SK-N-SH (cell line): Measurements from ENCODE around the gene PAX3. TPM values are rescaled to one million over a fixed set of nuclear protein-coding genes. Genes with fewer than 3 reads are reported as not detected.

Experiments
- CTCF ChIA-PET: fragments of 300-600, 350-600 bp; formaldehyde crosslinking; extraction: SDS; loops from one replicate; lab custom pipeline; 2021; lab: Yijun Ruan, JAX
- POLR2A ChIA-PET: fragments of 350-600 bp; sonication (Branson Sonifier 250); formaldehyde crosslinking; extraction: SDS; loops from one replicate; lab custom pipeline; 2020; ENCODE audit warnings: antibody characterized with exemption, inconsistent platforms; lab: Yijun Ruan, JAX
- DNase-seq: peaks from one replicate; pipeline ENCODE4 v3.0.0; 2012
- H2AFZ ChIP-seq: fragments of 200-600 bp; sonication (generic); 2 replicates; pipeline ENCODE4 v1.8.1; 2016; ENCODE audit warnings: antibody characterized with exemption, mild to moderate bottlenecking, low read depth
- H3F3A ChIP-seq: fragments of 200-600 bp; sonication (generic); replicated peaks from 2 replicates; pipeline ENCODE3; 2016; ENCODE audit warnings: antibody characterized with exemption, mild to moderate bottlenecking; ENCODE audit not compliant: insufficient read depth
- H3K27ac ChIP-seq, 2 experiments: fragments of 200-500 bp in 1 of 2; fragments of 200-600 bp in 1 of 2; sonication (Bioruptor generic) in 1 of 2; sonication (generic), shearing (Covaris generic) in 1 of 2; 2 replicates each; pipeline versions ENCODE4 v1.5.1 to v1.6.1; 2014 to 2016; ENCODE audit warnings: low read depth in 2 of 2, inconsistent platforms in 1 of 2, low read length in 1 of 2, mild to moderate bottlenecking in 1 of 2, mixed read lengths in 1 of 2
- H3K27me3 ChIP-seq: fragments of 200-600 bp; sonication (generic), shearing (Covaris generic); 2 replicates; pipeline ENCODE4 v1.6.1; 2016; ENCODE audit warnings: mixed run types; ENCODE audit not compliant: insufficient read depth
- H3K36me3 ChIP-seq, 2 experiments: fragments of 200-500 bp in 1 of 2; fragments of 200-600 bp in 1 of 2; sonication (Bioruptor generic) in 1 of 2; sonication (generic) in 1 of 2; replicated peaks in 1 of 2; 2 replicates each; pipeline versions ENCODE3 to v1.5.1; 2014 to 2016; ENCODE audit warnings: low read length in 1 of 2, mild to moderate bottlenecking in 1 of 2; ENCODE audit not compliant: insufficient read depth in 2 of 2, control insufficient read depth in 1 of 2
- H3K4me1 ChIP-seq, 2 experiments: fragments of 200-500 bp in 1 of 2; fragments of 200-600 bp in 1 of 2; sonication (Bioruptor generic) in 1 of 2; sonication (generic), shearing (Covaris generic) in 1 of 2; 2 replicates each; pipeline versions ENCODE4 v1.5.1 to v1.6.1; 2014 to 2016; ENCODE audit warnings: low read depth in 1 of 2, low read length in 1 of 2, mixed run types in 1 of 2; ENCODE audit not compliant: insufficient read depth in 2 of 2, control insufficient read depth in 1 of 2
- H3K4me2 ChIP-seq: fragments of 200-600 bp; sonication (generic), shearing (Covaris generic); 2 replicates; pipeline ENCODE4 v1.6.1; 2017; ENCODE audit warnings: mixed run types
- H3K4me3 ChIP-seq, 2 experiments: fragments of 200-500 bp in 1 of 2; fragments of 200-600 bp in 1 of 2; sonication (Bioruptor generic) in 1 of 2; sonication (generic), shearing (Covaris generic) in 1 of 2; 2 replicates each; pipeline versions ENCODE4 v1.5.1 to v1.8.1; 2014 to 2016; ENCODE audit warnings: low read depth in 2 of 2, inconsistent platforms in 1 of 2, low read length in 1 of 2, mild to moderate bottlenecking in 1 of 2, mixed read lengths in 1 of 2, moderate library complexity in 1 of 2
- H3K79me2 ChIP-seq: fragments of 200-600 bp; sonication (generic); 2 replicates; pipeline ENCODE4 v1.8.1; 2017; ENCODE audit warnings: mild to moderate bottlenecking; ENCODE audit not compliant: insufficient read depth
- H3K9ac ChIP-seq: fragments of 200-600 bp; sonication (generic); 2 replicates; pipeline ENCODE4 v1.6.1; 2017; ENCODE audit warnings: mixed run types
- H3K9me2 ChIP-seq: fragments of 200-600 bp; sonication (generic); 2 replicates; pipeline ENCODE4 v1.6.1; 2017; ENCODE audit warnings: mixed run types
- H3K9me3 ChIP-seq: fragments of 200-600 bp; sonication (generic); 2 replicates; pipeline ENCODE4 v1.6.1; 2017; ENCODE audit warnings: mixed run types, mild to moderate bottlenecking, moderate library complexity
- H4K20me1 ChIP-seq: fragments of 200-600 bp; sonication (generic); 2 replicates; pipeline ENCODE4 v1.6.1; 2017; ENCODE audit warnings: mild to moderate bottlenecking, mixed run types; ENCODE audit not compliant: insufficient read depth
- CHD2 ChIP-seq: fragments of 150-350 bp; IDR thresholded peaks from 2 replicates; pipeline ENCODE4 v1.6.1; 2018; ENCODE audit warnings: low read length; ENCODE audit not compliant: partially characterized antibody
- CTCF ChIP-seq: fragments of 200-600 bp; sonication (generic); IDR thresholded peaks from 2 replicates; pipeline ENCODE4 v1.6.1; 2017; ENCODE audit warnings: antibody characterized with exemption, mild to moderate bottlenecking, moderate library complexity
- ELF1 ChIP-seq: IDR thresholded peaks from 2 replicates; pipeline ENCODE4 v1.4.0; 2012
- FOXM1 ChIP-seq: IDR thresholded peaks from 2 replicates; pipeline ENCODE4 v1.4.0; 2012; ENCODE audit warnings: low read depth, mild to moderate bottlenecking
- GATA2 ChIP-seq: sonication (generic); formaldehyde crosslinking; IDR thresholded peaks from 2 replicates; pipeline ENCODE4 v1.5.0; 2020; ENCODE audit warnings: mild to moderate bottlenecking, missing genetic modification reagents
- JUND ChIP-seq: IDR thresholded peaks from 2 replicates; pipeline ENCODE4 v1.4.0; 2012
- MEF2A ChIP-seq: IDR thresholded peaks from 2 replicates; pipeline ENCODE4 v1.4.0; 2012; ENCODE audit warnings: low read depth, borderline replicate concordance
- MXI1 ChIP-seq: IDR thresholded peaks from 2 replicates; pipeline ENCODE4 v1.6.1; 2012; ENCODE audit warnings: mild to moderate bottlenecking, low read depth, low read length, improper control_type of control experiment
- NFIC ChIP-seq: IDR thresholded peaks from 2 replicates; pipeline ENCODE4 v1.4.0; 2012; ENCODE audit warnings: borderline replicate concordance
- NRF1 ChIP-seq: IDR thresholded peaks from 2 replicates; pipeline ENCODE4 v1.6.1; 2012; ENCODE audit warnings: low read depth, mild to moderate bottlenecking, low read length
- PBX3 ChIP-seq: IDR thresholded peaks from 2 replicates; pipeline ENCODE4; 2012
- POLR2AphosphoS5 ChIP-seq: IDR thresholded peaks from 2 replicates; pipeline ENCODE4 v1.6.1; 2012; ENCODE audit warnings: low read depth, low read length
- RAD21 ChIP-seq: IDR thresholded peaks from 2 replicates; pipeline ENCODE4 v1.6.1; 2012; ENCODE audit warnings: mild to moderate bottlenecking, low read length
- REST ChIP-seq: IDR thresholded peaks from 2 replicates; pipeline ENCODE4 v1.6.1; 2012; ENCODE audit warnings: mild to moderate bottlenecking, low read depth, low read length, moderate library complexity
- RFX5 ChIP-seq: IDR thresholded peaks from 2 replicates; pipeline ENCODE4 v1.6.1; 2012; ENCODE audit warnings: mild to moderate bottlenecking, improper control_type of control experiment, low read length
- SIN3A ChIP-seq: IDR thresholded peaks from 2 replicates; pipeline ENCODE4 v1.6.1; 2012; ENCODE audit warnings: low read depth, mild to moderate bottlenecking, low read length, moderate library complexity, borderline replicate concordance
- SMC3 ChIP-seq: IDR thresholded peaks from 2 replicates; pipeline ENCODE4 v1.6.1; 2012; ENCODE audit warnings: low read depth, low read length, improper control_type of control experiment
- TAF1 ChIP-seq: IDR thresholded peaks from 2 replicates; pipeline ENCODE4 v1.6.1; 2012; ENCODE audit warnings: low read depth, mild to moderate bottlenecking, low read length, moderate library complexity, borderline replicate concordance
- TCF12 ChIP-seq: IDR thresholded peaks from 2 replicates; pipeline ENCODE4 v1.4.0; 2012
- TEAD4 ChIP-seq: IDR thresholded peaks from 2 replicates; pipeline ENCODE4 v1.4.0; 2012; ENCODE audit warnings: mild to moderate bottlenecking, borderline replicate concordance; ENCODE audit not compliant: insufficient read depth
- USF1 ChIP-seq: IDR thresholded peaks from 2 replicates; pipeline ENCODE4 v1.4.0; 2012; ENCODE audit warnings: low read depth, borderline replicate concordance
- WGBS: methylation state at CpG from one replicate; pipeline ENCODE4 v1.1.6; 2017; ENCODE audit warnings: low lambda C conversion rate; 5-methylcytosine and 5-hydroxymethylcytosine counted together
- polyA plus RNA-seq, 3 experiments: library from polyadenylated mRNA; depleted of rRNA; stranded (reverse); fragments of >200 nt; gene quantifications; 2 replicates each; pipeline ENCODE4 v1.2.3, GENCODE V29; 2012

The PAX3 gene
- polyA plus RNA-seq, 1 of the 3 experiments (the other 2 are of a cell fraction), result not detected

GRCh38 chr2:222307143-222307756, 8.5 kb upstream of the PAX3 start (continued):
- TF ChIP-seq MXI1 (no peak), NFIC (no peak), MEF2A (no peak)

GRCh38 chr2:222306393-222307142, 7.8 kb upstream of the PAX3 start:
- WGBS, result 8% methylated on average over 22 of the region's 27 CpGs
- TF ChIP-seq NRF1 (no peak), CTCF (no peak), JUND (no peak), TEAD4 (no peak), REST (no peak), POLR2AphosphoS5 (no peak), USF1 (no peak), FOXM1 (no peak), GATA2 (no peak), PBX3 (no peak), MEF2A (no peak), TAF1 (no peak), ELF1 (no peak), SMC3 (no peak), SIN3A (no peak), RAD21 (no peak), TCF12 (no peak), MXI1 (no peak), CHD2 (no peak), RFX5 (no peak)
- Histone ChIP-seq H4K20me1 (no peaks in the 10 kb centered on the region), H3K4me3 (peak overlapping the region in 1 of 2 experiments; percentile 59; a peak in 1 of 4 replicates), H3K27ac (no peak overlapping the region), H3K27me3 (peaks cover 100% of the 10 kb centered on the region), H3K9me3 (no peaks in the 10 kb centered on the region), H3K9ac (no peak overlapping the region), H3K36me3 (no peaks in the 10 kb centered on the region), H3F3A (no peaks in the 10 kb centered on the region), H3K9me2 (no peaks in the 10 kb centered on the region), H3K79me2 (no peaks in the 10 kb centered on the region), H3K4me2 (peak overlapping the region; percentile 74), H3K4me1 (peaks cover 10 to 11% of the 10 kb centered on the region in 2 experiments; a peak in 3 of 4 replicates), H2AFZ (no peak overlapping the region)
- ChIA-PET CTCF (interaction anchor here (1.4 to 2.8 kb wide), 2 partner anchors 8 to 11 kb away, joined by 3 to 13 read pairs; partner anchors contain the start of gene PAX3), POLR2A (no interaction called here)
- DNase-seq, result no peak
